ENCODE data around the gene OR2M5.

The OR2M5 gene

GRCh38 chr1:248140846-248141245 lies 4.1 kb upstream of the OR2M5 start:
- Histone ChIP-seq H3K4me3 (ENCODE audit: insufficient read length, low read depth) (no peak overlapping the region), H3K36me3 (ENCODE audit: insufficient read depth, insufficient read length, low read length) (no peaks in the 10 kb centered on the region), H3K9ac (ENCODE audit: insufficient read length, low read depth) (no peak overlapping the region), H3K4me1 (ENCODE audit: insufficient read depth, insufficient read length) (no peaks in the 10 kb centered on the region), H3K9me3 (ENCODE audit: insufficient read depth, low read length) (no peaks in the 10 kb centered on the region), H3K27me3 (ENCODE audit: insufficient read depth, insufficient read length) (no peaks in the 10 kb centered on the region)
- TF ChIP-seq ZNF274 (IDR thresholded peaks at IDR 0.05; ENCODE audit: low read depth, low read length) (no peak), YY1 (IDR thresholded peaks at IDR 0.05; ENCODE audit: insufficient read depth, insufficient read length) (no peak), SUZ12 (IDR thresholded peaks at IDR 0.05; ENCODE audit: extremely low read depth, insufficient read depth, insufficient read length) (no peak)
- no peak for DNase-seq (ENCODE audit: low read depth, low spot score)

- H3K36me3 ChIP-seq (ENCODE audit: insufficient read depth, insufficient read length, low read length), result no peaks in the 10 kb centered on the region
- H3K4me3 ChIP-seq (ENCODE audit: insufficient read length, low read depth), result no peak overlapping the region
- H3K4me1 ChIP-seq (ENCODE audit: insufficient read depth, insufficient read length), result no peaks in the 10 kb centered on the region
- DNase-seq (ENCODE audit: low read depth, low spot score), result no peak
- no peaks in the 10 kb centered on the region for H3K27me3 ChIP-seq (ENCODE audit: insufficient read depth, insufficient read length)
- no peak overlapping the region for H3K9ac ChIP-seq (ENCODE audit: insufficient read length, low read depth)
- TF ChIP-seq YY1 (IDR thresholded peaks at IDR 0.05; ENCODE audit: insufficient read depth, insufficient read length) (no peak), ZNF274 (IDR thresholded peaks at IDR 0.05; ENCODE audit: low read depth, low read length) (no peak), SUZ12 (IDR thresholded peaks at IDR 0.05; ENCODE audit: extremely low read depth, insufficient read depth, insufficient read length) (no peak)
- no peaks in the 10 kb centered on the region for H3K9me3 ChIP-seq (ENCODE audit: insufficient read depth, low read length)
Measured at GRCh38 chr1:248143311-248143710, 1.6 kb upstream of the OR2M5 start.

GRCh38 chr1:248152056-248152827 lies 7.3 kb downstream of the OR2M5 start:
- no peak overlapping the region for H3K9ac ChIP-seq (ENCODE audit: insufficient read length, low read depth)
- no peaks in the 10 kb centered on the region for H3K36me3 ChIP-seq (ENCODE audit: insufficient read depth, insufficient read length, low read length)
- no peak overlapping the region for H3K4me3 ChIP-seq (ENCODE audit: insufficient read length, low read depth)
- TF ChIP-seq SUZ12 (IDR thresholded peaks at IDR 0.05; ENCODE audit: extremely low read depth, insufficient read depth, insufficient read length) (no peak), ZNF274 (IDR thresholded peaks at IDR 0.05; ENCODE audit: low read depth, low read length) (no peak), YY1 (IDR thresholded peaks at IDR 0.05; ENCODE audit: insufficient read depth, insufficient read length) (no peak)
- H3K9me3 ChIP-seq (ENCODE audit: insufficient read depth, low read length), result peaks cover 5% of the 10 kb centered on the region; the same call in 1 of the 2 replicates
- no peaks in the 10 kb centered on the region for H3K4me1 ChIP-seq (ENCODE audit: insufficient read depth, insufficient read length)
- no peaks in the 10 kb centered on the region for H3K27me3 ChIP-seq (ENCODE audit: insufficient read depth, insufficient read length)
- no peak for DNase-seq (ENCODE audit: low read depth, low spot score)

- TF ChIP-seq SUZ12 (IDR thresholded peaks at IDR 0.05; ENCODE audit: extremely low read depth, insufficient read depth, insufficient read length) (no peak), YY1 (IDR thresholded peaks at IDR 0.05; ENCODE audit: insufficient read depth, insufficient read length) (no peak), ZNF274 (IDR thresholded peaks at IDR 0.05; ENCODE audit: low read depth, low read length) (no peak)
- H3K4me1 ChIP-seq (ENCODE audit: insufficient read depth, insufficient read length), result no peaks in the 10 kb centered on the region
- peaks cover 5% of the 10 kb centered on the region; the same call in 1 of the 2 replicates for H3K9me3 ChIP-seq (ENCODE audit: insufficient read depth, low read length)
Measured at GRCh38 chr1:248155927-248156326, 11.0 kb downstream of the OR2M5 start.

GRCh38 chr1:248158758-248159157 lies 13.8 kb downstream of the OR2M5 start:
- Histone ChIP-seq H3K9me3 (ENCODE audit: insufficient read depth, low read length) (no peaks in the 10 kb centered on the region), H3K4me1 (ENCODE audit: insufficient read depth, insufficient read length) (no peaks in the 10 kb centered on the region), H3K4me3 (ENCODE audit: insufficient read length, low read depth) (no peak overlapping the region), H3K27me3 (ENCODE audit: insufficient read depth, insufficient read length) (no peaks in the 10 kb centered on the region), H3K36me3 (ENCODE audit: insufficient read depth, insufficient read length, low read length) (no peaks in the 10 kb centered on the region), H3K9ac (ENCODE audit: insufficient read length, low read depth) (no peak overlapping the region)
- TF ChIP-seq YY1 (IDR thresholded peaks at IDR 0.05; ENCODE audit: insufficient read depth, insufficient read length), result no peak
- TF ChIP-seq ZNF274 (IDR thresholded peaks at IDR 0.05; ENCODE audit: low read depth, low read length), result no peak
- TF ChIP-seq SUZ12 (IDR thresholded peaks at IDR 0.05; ENCODE audit: extremely low read depth, insufficient read depth, insufficient read length), result no peak
- no peak for DNase-seq (ENCODE audit: low read depth, low spot score)

More at GRCh38 chr1:248155927-248156326, 11.0 kb downstream of the OR2M5 start:
- Histone ChIP-seq H3K36me3 (ENCODE audit: insufficient read depth, insufficient read length, low read length) (no peaks in the 10 kb centered on the region), H3K27me3 (ENCODE audit: insufficient read depth, insufficient read length) (no peaks in the 10 kb centered on the region), H3K9ac (ENCODE audit: insufficient read length, low read depth) (no peak overlapping the region), H3K4me3 (ENCODE audit: insufficient read length, low read depth) (no peak overlapping the region)
- DNase-seq (ENCODE audit: low read depth, low spot score), result no peak

GRCh38 chr1:248164031-248164430 lies 19.1 kb downstream of the OR2M5 start:
- Histone ChIP-seq H3K4me1 (ENCODE audit: insufficient read depth, insufficient read length) (no peaks in the 10 kb centered on the region), H3K4me3 (ENCODE audit: insufficient read length, low read depth) (no peak overlapping the region), H3K27me3 (ENCODE audit: insufficient read depth, insufficient read length) (no peaks in the 10 kb centered on the region), H3K9me3 (ENCODE audit: insufficient read depth, low read length) (no peaks in the 10 kb centered on the region), H3K36me3 (ENCODE audit: insufficient read depth, insufficient read length, low read length) (no peaks in the 10 kb centered on the region), H3K9ac (ENCODE audit: insufficient read length, low read depth) (no peak overlapping the region)
- no peak for TF ChIP-seq SUZ12 (IDR thresholded peaks at IDR 0.05; ENCODE audit: extremely low read depth, insufficient read depth, insufficient read length)
- TF ChIP-seq ZNF274 (IDR thresholded peaks at IDR 0.05; ENCODE audit: low read depth, low read length), result no peak
- no peak for TF ChIP-seq YY1 (IDR thresholded peaks at IDR 0.05; ENCODE audit: insufficient read depth, insufficient read length)
- no peak for DNase-seq (ENCODE audit: low read depth, low spot score)

- TF ChIP-seq ZNF274 (IDR thresholded peaks at IDR 0.05; ENCODE audit: low read depth, low read length), result no peak
- TF ChIP-seq YY1 (IDR thresholded peaks at IDR 0.05; ENCODE audit: insufficient read depth, insufficient read length), result no peak
- Histone ChIP-seq H3K4me1 (ENCODE audit: insufficient read depth, insufficient read length) (no peaks in the 10 kb centered on the region), H3K36me3 (ENCODE audit: insufficient read depth, insufficient read length, low read length) (no peaks in the 10 kb centered on the region)
Measured at GRCh38 chr1:248165186-248165585, 20.2 kb downstream of the OR2M5 start.

More at GRCh38 chr1:248165186-248165585, 20.2 kb downstream of the OR2M5 start:
- Histone ChIP-seq H3K4me3 (ENCODE audit: insufficient read length, low read depth) (no peak overlapping the region), H3K27me3 (ENCODE audit: insufficient read depth, insufficient read length) (no peaks in the 10 kb centered on the region), H3K9me3 (ENCODE audit: insufficient read depth, low read length) (no peaks in the 10 kb centered on the region), H3K9ac (ENCODE audit: insufficient read length, low read depth) (no peak overlapping the region)
- DNase-seq (ENCODE audit: low read depth, low spot score), result no peak

All from NT2/D1 (cell line).